Keratinocyte (primary cell): Measurements from ENCODE around the gene MPPED1.

ENCODE experiments used
- CTCF ChIP-seq, 3 experiments: IDR thresholded peaks in 1 of 3; conservative IDR thresholded peaks in 1 of 3; optimal IDR thresholded peaks in 1 of 3; 2 replicates in 2 of 3; 3 replicates in 1 of 3; pipeline versions ENCODE3 to v1.5.1; 2011; ENCODE audit warnings: low read length in 3 of 3, mild to moderate bottlenecking in 3 of 3, moderate library complexity in 2 of 3, control low read depth in 1 of 3, inconsistent platforms in 1 of 3; ENCODE audit not compliant: insufficient read depth in 2 of 3; ENCODE audit errors: extremely low read depth in 1 of 3
- EZH2 ChIP-seq: IDR thresholded peaks from one replicate; pipeline ENCODE4 v1.6.1; 2012; ENCODE audit warnings: inconsistent platforms, mild to moderate bottlenecking, low read length, moderate library complexity

- TF ChIP-seq CTCF (optimal IDR thresholded peaks at IDR 0.05 in 1 of 3, IDR thresholded peaks at IDR 0.05 in 1 of 3, conservative IDR thresholded peaks at IDR 0.05 in 1 of 3; ENCODE audit: extremely low read depth in 1 of 3, insufficient read depth in 2 of 3, low read length in 3 of 3) (no peak), EZH2 (no peak)
Measured at GRCh38 chr22:43370036-43370435, 41.8 kb upstream of the MPPED1 start.
